HG02642 (cell line): ENCODE data around the gene SAPCD1.
A peak's percentile ranks its signal among the peaks of the same experiment; 100 is the strongest.
"Not testable (repeated sequence)": the region's sequence is repeated elsewhere in the genome, so short reads cannot be mapped to it uniquely, and the experiment has no call there.

ENCODE experiments used
- ATAC-seq: cut with Tn5 transposase; IDR thresholded peaks from one replicate; pipeline ENCODE4 v1.9.1; 2021; ENCODE audit warnings: mild to moderate bottlenecking; ENCODE audit not compliant: unreplicated experiment, poor library complexity

SAPCD1 gene

DNA sequence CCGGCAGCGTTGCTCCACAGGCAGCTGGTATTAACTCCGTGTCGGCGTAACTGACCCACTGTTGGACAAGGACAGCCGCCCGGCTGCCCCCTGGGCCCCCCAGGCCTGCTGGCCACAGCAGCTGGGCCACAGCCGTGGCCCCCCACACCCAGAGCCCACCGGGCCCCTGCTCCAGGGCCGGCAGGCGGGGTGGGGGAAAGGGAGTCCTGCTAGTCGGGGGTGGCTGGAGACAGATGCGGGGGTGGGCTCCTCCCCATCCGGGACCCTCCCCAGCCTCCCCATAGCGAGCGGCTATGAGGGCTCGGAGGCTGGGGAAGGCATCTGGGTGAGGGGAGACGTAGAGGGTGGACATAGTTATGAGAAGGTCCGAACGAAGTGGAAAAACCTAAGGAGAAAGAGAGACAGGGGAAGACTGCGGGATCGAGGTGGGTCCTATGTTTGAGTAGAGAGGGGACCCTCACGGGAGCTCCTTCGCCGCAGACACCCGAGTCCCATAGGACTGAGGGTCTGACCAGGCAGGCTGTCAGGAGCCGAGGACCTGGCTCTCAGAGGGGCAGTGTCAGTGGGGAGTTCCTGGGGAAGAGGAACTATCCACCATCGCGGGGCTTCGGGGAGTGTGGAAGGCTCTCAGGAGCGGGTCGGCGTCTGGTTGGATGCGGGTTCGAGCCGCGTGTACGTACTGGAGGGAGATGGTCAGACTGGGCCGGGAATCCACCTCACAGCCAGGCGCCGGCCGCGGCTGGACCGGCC, 32.6 kb downstream of the SAPCD1 start:
- peak; percentile 15 for ATAC-seq

DNA sequence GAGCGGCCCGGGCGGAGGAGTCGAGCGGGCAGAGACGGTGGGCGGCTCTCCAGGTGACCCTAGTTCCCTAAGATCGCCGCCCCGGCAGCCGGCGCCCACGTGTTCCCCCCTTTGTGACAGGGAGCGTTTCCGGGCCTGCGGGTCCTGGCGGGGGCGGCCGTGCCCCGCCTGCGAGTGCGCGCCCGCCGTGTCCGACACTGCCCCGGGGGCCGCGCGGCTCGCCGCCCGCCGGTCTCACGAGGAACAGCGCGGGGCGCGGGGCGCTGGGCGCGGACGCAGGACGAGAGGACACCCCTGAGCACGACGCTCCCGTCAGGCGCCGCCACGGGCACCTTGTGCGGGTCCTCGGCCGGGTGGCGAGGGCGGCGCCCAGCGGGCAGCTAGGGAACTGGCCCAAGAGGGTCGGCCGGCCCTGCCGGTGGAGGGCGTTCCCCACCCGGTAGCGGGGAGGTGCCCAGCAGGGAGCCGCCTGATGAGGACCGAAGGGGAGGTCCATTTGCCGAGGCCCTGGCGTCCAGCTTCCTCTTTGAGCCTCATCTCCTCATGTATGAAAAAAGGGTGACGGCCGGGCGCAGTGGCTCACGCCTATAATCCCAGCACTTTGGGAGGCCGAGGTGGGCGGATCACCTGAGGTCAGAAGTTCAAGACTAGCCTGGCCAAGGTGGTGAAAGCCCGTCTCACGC, 33.3 kb downstream of the SAPCD1 start, which contains the start of gene VARS1:
TSS of gene VARS1 (minus strand) at position 137 of the 683 bp plus-strand sequence. CDS start 535 bp downstream, outside the sequence.
- ATAC-seq = peak; percentile 78

DNA sequence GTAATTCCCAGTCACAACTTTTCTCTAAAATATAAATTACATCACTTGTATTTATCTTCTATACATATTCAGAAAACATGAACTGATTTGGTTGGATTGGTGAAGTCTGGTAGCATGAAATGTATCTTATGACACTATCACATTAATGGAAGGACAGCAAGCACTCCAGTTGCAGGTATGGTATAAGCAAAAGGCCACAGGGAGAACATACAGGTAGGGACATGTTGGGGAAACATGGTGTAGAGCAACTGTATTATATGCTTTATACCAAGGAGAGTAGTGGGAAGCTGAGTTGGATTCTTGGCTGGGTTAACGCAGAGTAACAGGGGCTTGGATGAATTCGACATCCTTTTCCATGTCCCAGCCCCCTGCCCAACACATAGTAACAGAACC, 34.5 kb downstream of the SAPCD1 start:
- ATAC-seq = no peak

DNA sequence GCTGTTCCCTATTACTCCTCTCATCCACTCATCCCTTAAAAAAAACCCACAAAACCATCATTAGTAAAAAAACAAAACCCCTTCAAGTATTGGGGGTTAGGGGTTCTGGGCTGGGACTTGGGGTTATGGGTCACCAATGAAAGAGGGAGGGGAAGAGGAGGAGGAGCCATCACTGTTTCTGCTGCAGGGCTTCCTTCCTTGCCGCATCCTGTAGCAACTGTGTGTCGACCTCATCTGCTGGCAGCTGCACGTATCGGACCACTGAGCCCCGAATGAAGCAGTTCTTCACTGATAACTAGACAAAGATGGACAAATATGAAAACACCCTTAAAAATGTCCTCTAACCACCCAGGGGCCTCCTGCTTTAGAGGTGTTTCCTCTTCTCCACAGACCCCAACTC, 35.1 kb downstream of the SAPCD1 start:
- ATAC-seq = no peak

DNA sequence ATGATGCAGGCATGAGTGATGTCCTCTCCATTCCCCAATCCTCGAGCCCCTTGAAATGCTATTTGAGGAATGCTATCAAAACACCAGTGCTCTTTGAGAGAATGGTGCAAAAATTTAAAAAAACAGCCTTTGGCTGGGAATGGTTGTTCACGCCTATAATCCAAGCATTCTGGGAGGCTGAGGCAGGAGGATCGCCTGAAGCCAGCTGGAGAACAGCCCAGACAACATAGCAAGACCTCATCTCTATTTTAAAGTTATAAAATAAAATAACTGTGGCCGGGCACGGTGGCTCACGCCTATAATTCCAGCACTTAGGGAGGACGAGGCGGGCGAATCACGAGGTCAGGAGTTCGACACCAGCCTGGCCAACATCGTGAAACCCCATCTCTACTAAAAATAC, 37.3 kb downstream of the SAPCD1 start:
- no peak for ATAC-seq

DNA sequence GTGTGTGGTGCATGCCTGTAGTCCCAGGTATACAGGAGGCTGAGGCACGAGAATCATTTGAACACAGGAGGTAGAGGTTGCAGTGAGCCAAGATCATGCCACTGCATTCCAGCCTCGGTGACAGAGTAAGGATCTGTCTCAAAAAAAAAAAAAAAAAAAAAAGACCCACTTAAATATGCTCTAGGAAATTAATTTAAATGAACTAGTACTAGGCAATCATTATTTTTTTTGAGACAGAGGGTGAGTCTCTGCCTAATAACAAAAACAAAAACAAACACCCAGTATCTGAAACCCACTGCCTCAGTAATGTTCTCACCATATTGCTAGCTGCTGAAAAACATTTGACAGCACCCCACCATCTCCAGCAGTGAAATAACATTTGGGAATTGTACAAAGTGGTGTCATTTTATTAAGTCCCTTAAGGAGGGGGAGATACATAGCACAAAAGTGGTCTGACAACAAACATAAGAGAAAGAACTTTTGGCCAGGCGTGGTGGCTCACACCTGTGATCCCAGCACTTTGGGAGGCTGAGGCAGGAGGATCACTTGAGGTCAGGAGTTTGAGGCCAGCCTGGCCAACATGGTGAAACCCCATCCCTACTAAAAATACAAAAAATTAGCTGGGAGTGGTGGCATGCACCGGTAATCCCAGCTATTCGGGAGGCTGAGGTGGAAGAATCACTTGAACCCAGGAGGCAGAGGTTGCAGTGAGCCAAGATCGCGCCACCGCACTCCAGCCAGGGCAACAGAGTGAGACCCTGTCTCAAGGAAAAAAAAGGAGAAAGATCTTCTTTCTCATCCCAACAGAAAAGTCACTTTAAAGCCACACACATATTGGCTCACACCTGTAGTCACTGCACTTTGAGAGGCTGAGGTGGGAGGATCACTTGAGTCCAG, 38.8 kb downstream of the SAPCD1 start:
- not testable (repeated sequence) for ATAC-seq

DNA sequence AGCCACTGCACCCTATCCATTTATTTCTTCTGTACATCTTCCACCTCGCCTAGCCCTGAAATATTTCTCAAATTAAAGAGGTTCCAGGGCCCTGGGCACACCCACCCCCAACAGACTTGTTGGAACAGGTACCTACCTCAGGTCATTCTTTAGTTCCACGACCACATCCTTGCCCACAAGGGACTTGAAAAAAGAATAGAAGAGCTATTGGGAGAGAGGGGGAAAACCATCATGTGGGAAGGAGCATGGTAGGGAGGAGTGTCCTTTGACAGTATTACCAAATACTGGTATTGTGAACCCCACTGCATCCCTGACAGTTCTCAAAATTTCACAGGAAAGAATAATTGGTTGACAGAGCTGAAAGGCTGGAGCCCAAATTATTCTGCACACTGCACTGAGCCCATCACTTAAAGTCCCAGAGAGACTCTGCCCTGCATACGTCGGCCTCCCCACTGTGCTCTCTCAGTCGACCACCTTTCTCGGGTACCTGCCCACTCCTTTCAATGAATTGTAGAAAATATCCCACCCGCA, 43.5 kb downstream of the SAPCD1 start:
- ATAC-seq = no peak

DNA sequence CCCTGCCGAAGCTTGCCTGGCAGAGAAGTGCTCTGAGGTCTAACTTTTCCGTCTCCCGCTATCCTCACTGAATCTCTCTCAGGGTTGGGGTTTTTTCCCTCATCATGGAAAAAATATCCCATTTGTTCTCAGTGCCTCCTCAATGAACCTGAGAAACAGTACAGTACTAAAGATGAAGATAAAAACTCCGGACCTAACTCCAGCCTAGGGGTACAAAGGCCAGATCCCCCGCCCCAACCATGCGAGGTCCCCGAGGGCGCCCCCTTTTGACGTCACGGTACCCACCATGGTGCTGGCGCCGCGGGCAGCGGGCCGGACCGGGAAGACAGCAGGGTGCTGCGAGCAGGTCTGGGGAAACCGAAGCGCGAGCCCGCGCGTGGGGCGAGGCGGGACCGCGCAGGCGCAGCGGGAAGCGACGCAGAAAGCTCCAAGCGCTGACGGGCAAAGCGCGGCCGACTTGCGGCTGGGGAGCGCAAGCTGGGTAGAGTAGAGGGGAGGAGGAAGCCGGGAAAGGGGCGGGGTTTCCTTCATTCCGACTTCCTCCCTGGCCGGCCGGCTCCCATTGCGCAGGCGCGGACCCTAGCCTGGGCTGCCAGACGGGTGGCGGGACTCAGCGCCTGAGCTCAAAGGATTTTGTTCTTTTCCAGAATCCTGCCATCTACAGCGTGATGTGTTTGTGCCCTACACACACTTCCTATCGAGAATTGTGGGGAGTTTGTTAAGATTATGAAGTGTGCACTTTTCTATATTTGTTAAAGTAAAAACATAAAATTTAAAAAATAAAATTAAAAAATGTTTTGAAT, 44.2 kb downstream of the SAPCD1 start, which contains the start of gene LSM2:
TSS of gene LSM2 (minus strand) at position 497 of the 803 bp plus-strand sequence. CDS start at position 288, 209 bp downstream.
- ATAC-seq = peak; percentile 93

DNA sequence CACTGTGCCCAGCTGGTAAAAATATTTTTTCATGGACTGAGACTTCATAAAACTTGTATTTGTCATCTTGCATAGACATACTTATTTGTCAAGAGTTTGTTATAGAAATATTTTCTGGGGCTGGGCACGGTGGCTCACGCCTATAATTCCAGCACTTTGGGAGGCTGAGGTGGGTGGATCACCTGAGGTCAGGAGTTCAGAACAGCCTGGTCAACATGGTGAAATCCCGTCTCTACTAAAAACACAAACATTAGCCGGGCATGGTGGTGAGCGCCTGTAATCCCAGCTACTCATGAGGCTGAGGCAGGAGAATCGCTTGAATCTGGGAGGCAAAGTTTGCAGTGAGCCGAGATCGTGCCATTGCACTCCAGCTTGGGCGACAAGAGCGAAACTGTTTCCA, 46.1 kb downstream of the SAPCD1 start:
- not testable (repeated sequence) for ATAC-seq

DNA sequence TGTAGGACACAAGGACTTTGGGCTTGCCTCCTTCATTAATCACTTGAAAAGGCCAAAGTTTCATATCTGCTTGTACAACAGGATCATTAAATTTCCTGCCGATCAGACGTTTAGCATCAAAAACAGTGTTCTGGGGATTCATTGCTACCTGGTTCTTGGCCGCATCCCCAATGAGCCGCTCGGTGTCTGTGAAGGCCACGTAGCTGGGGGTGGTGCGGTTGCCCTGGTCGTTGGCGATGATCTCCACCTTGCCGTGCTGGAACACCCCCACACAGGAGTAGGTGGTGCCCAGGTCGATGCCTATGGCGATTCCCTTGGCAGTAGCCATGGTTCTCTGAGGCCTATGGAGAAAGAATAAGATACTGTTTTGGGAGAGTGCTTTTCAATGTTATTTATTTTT, 49.2 kb downstream of the SAPCD1 start:
- ATAC-seq = no peak

DNA sequence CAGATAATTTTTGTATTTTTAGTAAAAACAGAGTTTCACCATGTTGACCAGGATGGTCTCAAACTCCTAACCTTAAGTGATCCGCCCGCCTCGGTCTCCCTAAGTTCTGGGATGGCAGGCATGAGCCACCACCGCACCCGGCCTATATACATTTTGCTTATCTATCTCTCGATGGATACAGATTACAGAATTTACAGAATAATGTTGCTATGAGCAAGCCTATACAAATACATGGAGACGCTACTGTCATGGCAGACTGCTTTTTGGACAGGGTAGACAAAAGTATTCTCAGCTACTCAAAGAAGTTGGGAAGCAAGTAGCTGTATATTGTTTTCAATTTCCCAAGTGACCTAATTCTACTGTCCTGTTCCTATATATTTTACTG, 51.0 kb downstream of the SAPCD1 start:
- no peak for ATAC-seq
